ENCODE results near the gene BZW2. TPM values are rescaled to one million over a fixed set of nuclear protein-coding genes. Genes with fewer than 3 reads are reported as not detected.

The BZW2 gene
- total and polyA plus RNA-seq, 2 of the 13 experiments (the other 11 are each of a cell fraction or from before 2014, with no cell fraction given), result 21.8 to 95.2 TPM

DNA sequence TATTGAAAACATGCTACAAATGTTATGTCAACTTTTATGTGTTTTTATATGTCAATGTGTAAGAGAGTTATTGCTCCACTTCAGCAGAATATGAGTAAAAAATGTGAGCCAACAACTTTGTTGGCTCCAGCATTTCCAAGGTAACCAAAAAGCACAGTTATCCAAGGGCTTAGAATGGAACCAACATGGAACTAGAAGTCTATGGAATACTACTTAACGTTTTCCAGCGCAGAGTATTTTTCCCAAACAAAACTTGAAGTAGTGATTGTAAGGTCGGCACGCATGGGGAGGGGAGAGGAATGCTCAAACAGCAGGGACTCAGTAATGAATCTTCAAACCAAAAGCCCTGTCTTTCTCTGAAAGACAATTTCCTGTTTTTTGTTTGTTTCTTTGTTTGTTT lies 62.5 kb downstream of the BZW2 start (continued):
- TF ChIP-seq, protein P1, sequence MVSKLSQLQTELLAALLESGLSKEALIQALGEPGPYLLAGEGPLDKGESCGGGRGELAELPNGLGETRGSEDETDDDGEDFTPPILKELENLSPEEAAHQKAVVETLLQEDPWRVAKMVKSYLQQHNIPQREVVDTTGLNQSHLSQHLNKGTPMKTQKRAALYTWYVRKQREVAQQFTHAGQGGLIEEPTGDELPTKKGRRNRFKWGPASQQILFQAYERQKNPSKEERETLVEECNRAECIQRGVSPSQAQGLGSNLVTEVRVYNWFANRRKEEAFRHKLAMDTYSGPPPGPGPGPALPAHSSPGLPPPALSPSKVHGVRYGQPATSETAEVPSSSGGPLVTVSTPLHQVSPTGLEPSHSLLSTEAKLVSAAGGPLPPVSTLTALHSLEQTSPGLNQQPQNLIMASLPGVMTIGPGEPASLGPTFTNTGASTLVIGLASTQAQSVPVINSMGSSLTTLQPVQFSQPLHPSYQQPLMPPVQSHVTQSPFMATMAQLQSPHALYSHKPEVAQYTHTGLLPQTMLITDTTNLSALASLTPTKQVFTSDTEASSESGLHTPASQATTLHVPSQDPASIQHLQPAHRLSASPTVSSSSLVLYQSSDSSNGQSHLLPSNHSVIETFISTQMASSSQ (IDR thresholded peaks at IDR 0.05; ENCODE audit: low read depth), result no peak
- TF ChIP-seq, protein P1 (CRISPR knock-in tag; IDR thresholded peaks at IDR 0.05; ENCODE audit: borderline replicate concordance), result no peak
- no peak for TF ChIP-seq ZNF296 (CRISPR knock-in tag; conservative IDR thresholded peaks at IDR 0.05)
- no peak for TF ChIP-seq GFI1 (CRISPR knock-in tag; IDR thresholded peaks at IDR 0.05; ENCODE audit: borderline replicate concordance)
- TF ChIP-seq KDM5B (CRISPR knock-in tag; IDR thresholded peaks at IDR 0.05; ENCODE audit: borderline replicate concordance), result no peak
- TF ChIP-seq ZMYM2 (CRISPR knock-in tag; IDR thresholded peaks at IDR 0.05), result no peak
- TF ChIP-seq TCF12 (IDR thresholded peaks at IDR 0.05), result no peak
- no peak for TF ChIP-seq TCF12 (CRISPR knock-in tag; IDR thresholded peaks at IDR 0.05)
- TF ChIP-seq ZNF282 (IDR thresholded peaks at IDR 0.05; ENCODE audit: partially characterized antibody), result no peak
- no peak for TF ChIP-seq ERF (CRISPR knock-in tag; IDR thresholded peaks at IDR 0.05)
- TF ChIP-seq, protein P2, sequence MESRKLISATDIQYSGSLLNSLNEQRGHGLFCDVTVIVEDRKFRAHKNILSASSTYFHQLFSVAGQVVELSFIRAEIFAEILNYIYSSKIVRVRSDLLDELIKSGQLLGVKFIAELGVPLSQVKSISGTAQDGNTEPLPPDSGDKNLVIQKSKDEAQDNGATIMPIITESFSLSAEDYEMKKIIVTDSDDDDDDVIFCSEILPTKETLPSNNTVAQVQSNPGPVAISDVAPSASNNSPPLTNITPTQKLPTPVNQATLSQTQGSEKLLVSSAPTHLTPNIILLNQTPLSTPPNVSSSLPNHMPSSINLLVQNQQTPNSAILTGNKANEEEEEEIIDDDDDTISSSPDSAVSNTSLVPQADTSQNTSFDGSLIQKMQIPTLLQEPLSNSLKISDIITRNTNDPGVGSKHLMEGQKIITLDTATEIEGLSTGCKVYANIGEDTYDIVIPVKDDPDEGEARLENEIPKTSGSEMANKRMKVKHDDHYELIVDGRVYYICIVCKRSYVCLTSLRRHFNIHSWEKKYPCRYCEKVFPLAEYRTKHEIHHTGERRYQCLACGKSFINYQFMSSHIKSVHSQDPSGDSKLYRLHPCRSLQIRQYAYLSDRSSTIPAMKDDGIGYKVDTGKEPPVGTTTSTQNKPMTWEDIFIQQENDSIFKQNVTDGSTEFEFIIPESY (CRISPR knock-in tag; IDR thresholded peaks at IDR 0.05), result no peak
- no peak for TF ChIP-seq PLRG1 (conservative IDR thresholded peaks at IDR 0.05)
